Activated B cell treated with CpG ODN at 0.5 μM for 24 hours (primary cell): Measurements from ENCODE around the gene VLDLR. TPM values are rescaled to one million over a fixed set of nuclear protein-coding genes. Genes with fewer than 3 reads are reported as not detected.

Experiments used
- ATAC-seq: fragments of 200-7000 bp; cut with Tn5 transposase; one replicate; pipeline ENCODE4 v1.10.0; 2021; ENCODE audit warnings: low read depth, mild to moderate bottlenecking, moderate library complexity
- CTCF ChIA-PET: fragments of 350-600 bp; sonication (Branson Sonifier 250); formaldehyde crosslinking; loops from one replicate; lab custom pipeline; 2021; ENCODE audit warnings: antibody characterized with exemption; lab: Charles Lee
- POLR2A ChIA-PET: fragments of 350-600 bp; sonication (Branson Sonifier 250); formaldehyde crosslinking; loops from one replicate; lab custom pipeline; 2021; ENCODE audit warnings: antibody characterized with exemption; lab: Charles Lee
- DNase-seq: peaks from one replicate; pipeline ENCODE4 v3.0.0; 2022
- H3K27ac Mint-ChIP-seq: one replicate; pipeline ENCODE4 v1.8.0; 2020; ENCODE audit warnings: mixed read lengths
- H3K27me3 Mint-ChIP-seq: one replicate; pipeline ENCODE4 v1.8.0; 2021; ENCODE audit warnings: mixed read lengths
- H3K36me3 Mint-ChIP-seq: one replicate; pipeline ENCODE4 v1.8.0; 2021; ENCODE audit warnings: low read depth, mixed read lengths
- H3K4me1 Mint-ChIP-seq: one replicate; pipeline ENCODE4 v1.8.0; 2021; ENCODE audit warnings: mixed read lengths
- H3K4me3 Mint-ChIP-seq: one replicate; pipeline ENCODE4 v1.8.0; 2020; ENCODE audit warnings: mild to moderate bottlenecking, mixed read lengths
- H3K9me3 Mint-ChIP-seq: one replicate; pipeline ENCODE4 v1.8.0; 2020; ENCODE audit warnings: mixed read lengths
- CTCF ChIP-seq: fragments of 200-600 bp; IDR thresholded peaks from one replicate; pipeline ENCODE4 v1.8.0; 2022; ENCODE audit warnings: antibody characterized with exemption, mild to moderate bottlenecking
- intact Hi-C: fragments of 100-400 bp; cut with micrococcal nuclease; formaldehyde crosslinking; loops from one replicate; pipeline ENCODE4 v1.15.1; 2024
- total RNA-seq: library from RNA; stranded (reverse); gene quantifications from 2 replicates; pipeline ENCODE4 v1.2.3, GENCODE V29; 2022

The VLDLR gene
- total RNA-seq = 1.1 and 1.3 TPM in 2 replicates

DNA sequence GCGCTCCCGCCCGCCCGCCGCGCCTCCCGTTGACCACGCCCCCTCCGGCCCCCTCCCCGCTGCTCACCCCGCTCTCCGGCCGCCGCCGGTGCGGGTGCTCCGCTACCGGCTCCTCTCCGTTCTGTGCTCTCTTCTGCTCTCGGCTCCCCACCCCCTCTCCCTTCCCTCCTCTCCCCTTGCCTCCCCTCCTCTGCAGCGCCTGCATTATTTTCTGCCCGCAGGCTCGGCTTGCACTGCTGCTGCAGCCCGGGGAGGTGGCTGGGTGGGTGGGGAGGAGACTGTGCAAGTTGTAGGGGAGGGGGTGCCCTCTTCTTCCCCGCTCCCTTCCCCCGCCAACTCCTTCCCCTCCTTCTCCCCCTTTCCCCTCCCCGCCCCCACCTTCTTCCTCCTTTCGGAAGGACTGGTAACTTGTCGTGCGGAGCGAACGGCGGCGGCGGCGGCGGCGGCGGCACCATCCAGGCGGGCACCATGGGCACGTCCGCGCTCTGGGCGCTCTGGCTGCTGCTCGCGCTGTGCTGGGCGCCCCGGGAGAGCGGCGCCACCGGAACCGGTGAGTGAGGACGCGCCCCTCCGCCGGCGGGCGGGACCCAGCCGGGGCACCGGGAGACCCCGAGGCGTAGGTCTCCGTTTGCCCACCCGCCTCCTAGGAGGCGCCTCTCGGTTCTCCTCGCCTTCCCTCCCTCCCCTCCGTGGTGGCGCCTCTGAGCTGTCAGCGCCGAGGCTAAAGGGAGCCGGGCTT is at the start of gene VLDLR:
VLDLR (plus strand) TSS at position 66 of the 739 bp plus-strand sequence; CDS start at position 469, 403 bp downstream.
- Mint-ChIP-seq H3K4me1 (peaks cover 16% of the 10 kb centered on the region), H3K36me3 (no peaks in the 10 kb centered on the region), H3K27ac (peak within 1 kb of the TSS; percentile 6), H3K9me3 (no peaks in the 10 kb centered on the region), H3K27me3 (peaks cover 56% of the 10 kb centered on the region), H3K4me3 (peak within 1 kb of the TSS; percentile 85)
- intact Hi-C loops = loop anchor here (5.0 to 10.0 kb wide), 2 partner anchors 35 to 103 kb away; no protein-coding TSS in a partner anchor
- CTCF ChIA-PET = no interaction called here
- ATAC-seq = peak; percentile 43
- peak; percentile 21 for DNase-seq
- POLR2A ChIA-PET = no interaction called here
- TF ChIP-seq CTCF = no peak

- ChIA-PET CTCF (no interaction called here), POLR2A (no interaction called here)
- ATAC-seq = no peak
- Mint-ChIP-seq H3K27ac (no peak overlapping the region), H3K36me3 (no peaks in the 10 kb centered on the region), H3K4me3 (no peak overlapping the region), H3K4me1 (no peaks in the 10 kb centered on the region), H3K27me3 (peaks cover 7% of the 10 kb centered on the region), H3K9me3 (no peaks in the 10 kb centered on the region)
- intact Hi-C loops = no loop called here
- no peak for DNase-seq
- no peak for TF ChIP-seq CTCF
These were observed 47.4 kb upstream of the VLDLR start for GRCh38 chr9:2574203-2574602.

DNA sequence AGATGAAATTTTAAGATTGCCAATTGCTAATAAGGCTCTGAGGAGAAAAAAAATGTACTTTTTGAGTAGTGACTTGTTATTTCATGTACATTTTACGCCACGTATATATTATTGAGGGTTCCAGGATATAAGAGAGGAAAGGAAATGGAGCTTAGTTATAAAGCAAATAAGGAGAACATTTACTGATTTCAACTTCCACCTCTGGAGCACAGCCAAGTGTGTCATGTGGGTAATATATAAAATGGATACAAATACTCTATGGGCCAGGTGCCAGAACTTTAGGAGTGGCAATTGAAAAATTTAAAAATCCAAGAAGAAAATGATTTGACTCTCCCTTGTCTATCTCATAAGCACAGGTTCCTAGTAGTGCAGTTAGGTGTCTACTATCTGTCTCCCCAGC is 45.0 kb upstream of the VLDLR start:
- TF ChIP-seq CTCF = no peak
- CTCF ChIA-PET = no interaction called here
- POLR2A ChIA-PET = no interaction called here
- ATAC-seq = no peak
- H3K4me3 Mint-ChIP-seq = no peak overlapping the region
- peaks cover 6% of the 10 kb centered on the region for H3K27me3 Mint-ChIP-seq
- H3K27ac Mint-ChIP-seq = no peak overlapping the region
- no peaks in the 10 kb centered on the region for H3K36me3 Mint-ChIP-seq
- DNase-seq = no peak
- H3K9me3 Mint-ChIP-seq = no peaks in the 10 kb centered on the region
- no peaks in the 10 kb centered on the region for H3K4me1 Mint-ChIP-seq
- intact Hi-C loops = no loop called here

- no peaks in the 10 kb centered on the region for H3K4me1 Mint-ChIP-seq
- DNase-seq = no peak
- no peak for ATAC-seq
- no peak for TF ChIP-seq CTCF
- CTCF ChIA-PET = no interaction called here
- POLR2A ChIA-PET = no interaction called here
- H3K27ac Mint-ChIP-seq = no peak overlapping the region
- no peaks in the 10 kb centered on the region for H3K36me3 Mint-ChIP-seq
- peaks cover 11% of the 10 kb centered on the region for H3K27me3 Mint-ChIP-seq
- H3K4me3 Mint-ChIP-seq = no peak overlapping the region
- intact Hi-C loops = no loop called here
- H3K9me3 Mint-ChIP-seq = peaks cover 2% of the 10 kb centered on the region
These were observed 38.1 kb upstream of the VLDLR start for GRCh38 chr9:2583308-2584013.

GRCh38 chr9:2591967-2592366 is 29.6 kb upstream of the VLDLR start:
- Mint-ChIP-seq H3K36me3 (no peaks in the 10 kb centered on the region), H3K4me3 (no peak overlapping the region), H3K27me3 (peaks cover 2% of the 10 kb centered on the region), H3K27ac (no peak overlapping the region), H3K9me3 (peaks cover 6% of the 10 kb centered on the region), H3K4me1 (no peaks in the 10 kb centered on the region)
- no peak for ATAC-seq
- POLR2A ChIA-PET = no interaction called here
- no peak for DNase-seq
- CTCF ChIA-PET = no interaction called here
- TF ChIP-seq CTCF = no peak
- intact Hi-C loops = no loop called here
